Measurements from ENCODE around the gene GNB2.
A peak's percentile ranks its signal among the peaks of the same experiment; 100 is the strongest.

The GNB2 gene

GRCh38 chr7:100681491-100682227 is 8.1 kb downstream of the GNB2 start:
- DNase-seq (ENCODE audit: low spot score) = no peak

- no peak for DNase-seq (ENCODE audit: low spot score)
These were observed 8.7 kb downstream of the GNB2 start for GRCh38 chr7:100682228-100682741.

DNA sequence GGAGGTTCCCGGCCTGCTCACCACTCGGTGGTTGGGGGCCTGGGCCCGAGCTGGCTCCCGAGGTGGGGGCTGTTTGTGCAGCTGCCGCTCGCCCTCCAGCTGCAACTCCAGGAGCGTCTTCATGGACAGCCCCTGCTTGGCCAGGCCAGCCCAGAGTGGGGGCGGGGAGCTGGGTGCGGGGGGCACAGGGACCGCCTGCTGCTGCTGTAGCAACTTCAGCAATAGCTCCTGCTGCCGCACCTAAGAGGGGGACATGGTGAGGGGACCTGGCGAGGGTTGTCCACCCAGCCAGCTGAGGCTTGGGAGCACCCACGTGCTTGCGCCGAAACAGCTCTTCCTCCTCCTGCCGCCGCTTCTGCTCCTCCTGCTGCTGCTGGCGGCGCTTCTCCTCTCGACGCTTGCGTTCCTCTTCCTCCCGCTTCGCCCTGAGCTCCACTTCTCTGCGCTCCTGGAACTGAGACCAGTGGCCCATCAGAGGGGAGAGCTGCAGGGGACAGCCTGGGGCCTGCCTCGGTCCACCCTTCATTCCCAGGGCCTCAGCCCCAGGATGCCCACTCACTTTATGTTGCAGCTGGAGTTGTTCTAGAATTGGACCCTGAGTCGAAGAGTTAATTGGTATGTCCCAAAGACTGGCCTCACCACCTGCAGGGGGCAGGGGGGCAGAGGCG is 9.6 kb downstream of the GNB2 start:
- no peak for DNase-seq (ENCODE audit: low spot score)

DNA sequence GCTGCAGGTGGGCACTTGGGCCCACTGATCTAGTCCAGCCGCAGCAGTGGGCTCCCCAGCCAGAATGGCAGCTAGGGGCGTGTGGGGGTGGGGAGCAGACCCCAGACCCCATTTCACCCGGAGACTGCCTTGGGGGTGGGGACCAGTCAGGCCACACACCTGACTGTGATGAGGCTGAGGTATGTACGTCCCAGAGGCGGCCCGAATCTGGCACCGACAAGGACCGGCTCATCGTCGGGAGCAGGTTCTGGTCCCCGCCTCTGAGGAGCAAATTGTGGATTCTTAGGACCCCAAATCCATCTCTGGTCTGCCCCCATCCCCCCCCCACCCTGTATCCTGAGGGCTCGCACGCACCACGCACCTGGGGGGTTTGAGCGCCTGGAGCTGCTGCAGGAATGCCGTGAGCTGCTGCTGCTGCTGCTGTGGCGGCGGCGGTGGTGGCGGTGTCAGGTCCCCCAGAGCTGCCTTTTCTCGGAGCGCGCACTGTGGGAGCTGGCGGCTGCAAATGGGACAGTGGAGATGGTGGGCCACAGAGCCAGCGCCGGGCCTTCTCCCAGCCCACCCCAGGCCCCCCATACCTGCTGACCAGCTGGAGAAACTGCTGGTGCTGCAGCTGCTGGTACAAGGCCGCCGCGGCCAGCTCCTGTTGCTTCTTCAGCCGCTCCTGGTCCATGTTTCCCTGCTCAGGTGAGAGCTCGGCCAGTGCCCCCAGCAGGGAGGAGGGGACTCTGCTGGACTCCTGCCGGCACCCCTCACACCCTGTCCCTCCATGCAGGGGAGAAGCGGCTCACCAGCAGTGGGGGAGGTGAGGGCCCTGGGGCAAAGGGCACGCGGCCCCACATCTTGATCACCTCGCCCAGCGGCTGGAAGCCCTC is 10.4 kb downstream of the GNB2 start:
- no peak for DNase-seq (ENCODE audit: low spot score)

- no peak for DNase-seq (ENCODE audit: low spot score)
These were observed 11.0 kb downstream of the GNB2 start for GRCh38 chr7:100684534-100685042.

GRCh38 chr7:100685049-100685605 is 11.6 kb downstream of the GNB2 start:
- no peak for DNase-seq (ENCODE audit: low spot score)

- no peak for DNase-seq (ENCODE audit: low spot score)
These were observed 12.1 kb downstream of the GNB2 start for GRCh38 chr7:100685631-100686145.

DNA sequence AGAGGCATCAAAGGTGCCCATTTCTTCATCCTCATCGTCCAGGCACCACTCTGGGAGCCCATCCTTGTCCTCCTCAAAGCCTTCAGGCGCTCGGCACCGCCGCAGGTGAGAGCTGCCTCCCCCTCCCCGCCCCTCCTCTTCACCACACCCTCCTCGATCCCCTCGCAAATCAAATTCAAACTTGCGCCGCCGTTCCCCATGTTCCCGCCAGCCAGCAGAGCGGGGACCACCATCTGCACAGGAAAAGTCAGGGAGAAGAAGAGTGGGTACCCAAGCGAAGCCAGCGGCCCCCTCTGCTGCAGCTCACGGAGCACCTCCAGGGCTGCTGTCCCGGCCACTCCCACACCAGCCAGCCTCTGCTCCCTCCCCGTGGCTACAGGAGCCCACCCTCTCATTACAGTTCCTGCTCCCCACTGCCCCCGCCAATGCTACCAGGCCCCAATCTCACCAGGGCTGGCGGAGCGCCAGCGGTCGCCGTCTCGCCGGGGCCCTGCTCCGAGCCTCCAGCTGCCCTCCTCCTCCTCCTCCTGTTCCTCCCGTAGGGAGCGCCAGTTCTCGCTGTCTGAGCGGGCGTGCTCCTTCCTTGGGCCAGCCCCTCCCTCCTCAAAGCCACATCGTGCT is 12.8 kb downstream of the GNB2 start:
- no peak for DNase-seq (ENCODE audit: low spot score)

DNA sequence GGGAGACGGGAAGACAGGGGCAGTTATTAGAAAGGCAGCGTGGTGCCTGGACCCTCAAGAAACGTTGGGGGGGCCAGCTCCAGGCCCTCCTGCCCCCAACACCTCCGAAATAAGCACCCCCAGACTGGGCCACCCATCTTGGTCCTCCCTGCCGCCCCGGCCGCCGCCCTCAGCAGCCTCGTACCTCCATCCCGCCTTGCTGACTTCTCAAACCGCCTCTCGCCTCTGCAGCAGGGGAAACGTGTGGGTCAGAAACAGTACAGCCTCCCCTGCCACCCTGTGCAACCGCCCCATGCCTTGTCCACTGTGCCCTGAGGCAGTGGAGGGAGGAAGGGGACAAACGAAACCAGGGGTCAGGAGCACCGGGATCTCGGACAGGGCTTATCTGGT is 13.3 kb downstream of the GNB2 start:
- DNase-seq (ENCODE audit: low spot score) = no peak

GRCh38 chr7:100687261-100687660 is 13.7 kb downstream of the GNB2 start:
- no peak for DNase-seq (ENCODE audit: low spot score)

GRCh38 chr7:100687751-100688300 is 14.3 kb downstream of the GNB2 start:
- no peak for DNase-seq (ENCODE audit: low spot score)

DNA sequence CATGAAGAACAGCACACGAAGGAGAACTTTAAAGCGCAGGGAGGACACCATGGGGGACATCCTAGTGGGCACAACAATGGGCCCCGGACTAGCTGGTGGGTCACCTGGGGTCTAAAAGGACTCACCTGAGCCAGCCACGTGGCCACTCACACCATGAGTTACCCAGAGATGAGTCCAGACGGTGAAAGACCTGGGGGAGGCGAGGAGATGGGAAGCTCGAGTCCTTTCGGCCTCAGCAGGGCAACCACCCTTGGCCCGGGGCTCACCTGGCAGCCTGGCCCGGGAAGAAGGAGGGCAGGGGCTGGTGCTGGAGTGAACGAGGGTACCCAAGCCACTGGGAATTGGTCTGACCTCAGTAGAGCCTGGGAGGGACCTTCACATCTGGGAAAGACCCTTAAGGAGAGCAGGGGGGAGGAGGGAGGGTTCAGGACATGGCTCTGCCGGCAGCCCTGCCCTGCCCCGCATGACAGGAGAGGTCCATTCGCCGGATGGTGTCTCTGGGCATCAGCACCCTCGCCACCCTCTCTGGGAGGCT is 14.9 kb downstream of the GNB2 start:
- DNase-seq (ENCODE audit: low spot score) = no peak

DNA sequence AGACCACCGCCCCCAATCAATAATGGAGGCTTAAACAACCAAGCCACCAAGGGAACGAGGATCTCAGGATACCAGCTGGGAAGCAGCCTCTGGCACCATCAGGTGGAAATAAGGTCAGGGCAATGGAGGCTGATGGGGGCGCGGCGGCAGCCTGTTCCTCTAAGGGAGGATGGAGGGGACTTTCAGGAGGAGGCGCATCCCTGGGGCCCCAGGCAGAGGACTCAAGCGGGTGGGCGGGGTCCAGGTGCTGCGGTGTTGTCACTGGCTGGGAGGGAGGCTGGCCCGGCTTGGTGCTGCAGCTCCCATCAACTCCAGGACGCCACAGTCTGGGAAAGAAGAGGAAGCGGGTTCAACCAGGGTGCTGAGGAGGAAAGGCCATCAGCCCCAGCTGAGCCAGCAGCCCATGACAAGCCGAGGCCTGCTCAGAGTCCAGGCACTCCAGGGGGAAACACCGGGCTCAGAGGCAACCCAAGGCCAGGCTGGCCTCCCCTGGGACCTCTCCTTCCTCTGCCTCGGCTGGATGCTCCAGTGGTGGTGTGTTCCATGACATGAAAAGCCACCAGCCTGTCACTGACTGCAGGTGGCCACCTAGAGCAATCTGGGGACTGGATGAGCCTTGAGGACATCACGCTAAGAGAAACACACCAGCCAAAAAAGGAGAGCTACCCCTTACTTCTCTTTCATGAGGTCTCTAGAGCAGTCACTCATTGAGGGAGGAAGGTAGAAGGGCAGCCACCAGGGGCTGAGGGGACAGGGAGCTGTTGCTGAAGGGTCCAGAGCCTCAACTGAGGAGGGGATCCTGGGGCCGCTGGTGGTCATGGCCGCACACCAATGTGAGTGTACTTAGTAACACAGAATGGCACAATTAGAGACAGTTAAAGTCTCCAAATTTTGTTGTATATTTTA is 15.9 kb downstream of the GNB2 start:
- DNase-seq (ENCODE audit: low spot score) = peak; percentile 64

- peak; percentile 93 for DNase-seq (ENCODE audit: low spot score)
These were observed 18.4 kb downstream of the GNB2 start for GRCh38 chr7:100691676-100692577.

DNA sequence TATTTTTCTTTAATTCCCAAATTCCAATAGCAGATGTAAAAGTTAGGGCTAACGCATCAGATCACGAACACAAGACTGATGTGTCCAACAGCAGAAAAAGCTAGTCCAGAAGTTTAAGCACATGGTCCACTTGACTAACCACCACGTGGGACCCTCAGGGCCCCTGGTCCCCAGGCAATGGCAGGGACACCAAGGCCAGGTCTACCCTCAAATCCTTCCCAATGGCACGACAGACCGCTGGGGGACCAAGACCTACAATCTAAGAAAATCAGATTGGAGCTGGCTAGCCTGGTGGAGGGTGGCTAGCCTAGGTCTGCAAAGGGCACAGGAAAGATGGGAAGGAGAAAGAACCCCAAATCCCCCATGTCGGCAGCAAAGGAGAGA is 19.0 kb downstream of the GNB2 start:
- DNase-seq (ENCODE audit: low spot score) = no peak

DNA sequence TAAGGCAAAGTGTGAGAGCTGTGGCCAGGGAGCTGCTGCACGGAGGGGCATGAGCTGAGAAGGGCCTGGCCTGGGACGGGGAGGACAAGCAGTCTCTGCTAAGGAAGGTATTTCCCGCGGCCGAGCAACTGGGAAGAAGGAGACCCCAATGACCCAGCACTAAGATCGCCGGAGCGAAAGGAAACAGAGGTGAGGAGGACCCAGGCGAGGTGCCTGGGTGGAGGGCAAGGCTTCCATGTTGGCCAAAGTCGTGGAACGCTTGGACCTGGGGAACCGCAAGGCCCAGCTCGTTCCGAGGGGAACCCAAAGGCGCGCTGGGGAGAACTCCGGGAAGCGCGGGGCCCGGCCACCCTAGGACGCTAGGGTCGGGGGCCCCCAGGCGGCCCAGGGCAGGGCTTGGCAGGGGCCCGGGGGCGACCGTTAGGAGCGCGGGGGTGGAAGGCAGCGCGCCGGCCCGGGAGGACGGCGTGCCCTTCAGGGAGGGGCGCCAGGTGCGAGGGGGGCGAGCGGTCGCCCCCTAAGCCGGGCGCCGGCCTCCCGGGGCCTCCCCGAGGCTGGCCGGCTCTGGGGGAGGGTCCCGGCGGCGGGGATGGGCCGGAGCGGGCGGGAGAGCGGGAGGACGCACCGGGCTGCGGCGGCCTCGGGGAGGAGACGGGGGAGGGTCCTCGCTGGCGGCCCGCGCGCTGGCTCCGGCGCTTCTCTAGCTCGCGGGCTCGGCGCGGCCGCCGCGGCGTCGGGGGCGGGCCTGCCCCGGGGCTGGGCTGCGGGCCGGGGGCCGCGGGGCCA is 20.0 kb downstream of the GNB2 start:
- no peak for DNase-seq (ENCODE audit: low spot score)

- DNase-seq (ENCODE audit: low spot score) = peak; percentile 81
These were observed 20.7 kb downstream of the GNB2 start, which contains the start of gene GIGYF1 for GRCh38 chr7:100694098-100694745. Gene GIGYF1, minus strand, starts transcription at chr7:100694250. Its CDS starts 6,012 bp downstream, at chr7:100688238.

All from NAMALWA (cell line).